GM12892 (cell line): Measurements from ENCODE around the gene ARPIN.
"Not testable (repeated sequence)": the region's sequence is repeated elsewhere in the genome, so short reads cannot be mapped to it uniquely, and the experiment has no call there.

ENCODE experiments used
- DNase-seq: peaks from one replicate; pipeline ENCODE4 v3.0.0; 2011; ENCODE audit not compliant: insufficient read length
- FAIRE-seq: peaks from 2 replicates; lab custom pipeline; 2011; peaks lifted over from hg19 to GRCh38; lab: Jason Lieb, UNC
- POLR2A ChIP-seq: IDR thresholded peaks from 2 replicates; pipeline ENCODE4 v1.6.1; 2011; ENCODE audit warnings: low read depth, low read length, control low read depth
- POLR2AphosphoS5 ChIP-seq: IDR thresholded peaks from 2 replicates; pipeline ENCODE4 v1.6.1; 2011; ENCODE audit warnings: low read depth, low read length, control low read depth
- TAF1 ChIP-seq: IDR thresholded peaks from 2 replicates; pipeline ENCODE4 v1.6.1; 2011; ENCODE audit warnings: low read depth, mild to moderate bottlenecking, control low read depth, low read length, borderline replicate concordance

ARPIN gene

GRCh38 chr15:89893027-89893426, 19.7 kb downstream of the ARPIN start:
- FAIRE-seq (no peak), DNase-seq (no peak)
- TF ChIP-seq POLR2AphosphoS5 (no peak), TAF1 (no peak), POLR2A (no peak)

GRCh38 chr15:89888214-89888804, 24.4 kb downstream of the ARPIN start:
- no peak for FAIRE-seq
- no peak for DNase-seq
- TF ChIP-seq TAF1 (no peak), POLR2AphosphoS5 (no peak), POLR2A (no peak)

GRCh38 chr15:89885611-89886010, 27.1 kb downstream of the ARPIN start:
- FAIRE-seq (no peak), DNase-seq (no peak)
- no peak for TF ChIP-seq TAF1
- TF ChIP-seq POLR2AphosphoS5 = no peak
- no peak for TF ChIP-seq POLR2A

GRCh38 chr15:89885179-89885578, 27.6 kb downstream of the ARPIN start:
- not testable (repeated sequence) for FAIRE-seq

GRCh38 chr15:89883518-89883917, 29.2 kb downstream of the ARPIN start:
- DNase-seq (no peak), FAIRE-seq (no peak)
- TF ChIP-seq POLR2A (no peak), TAF1 (no peak), POLR2AphosphoS5 (no peak)

More at GRCh38 chr15:89885179-89885578, 27.6 kb downstream of the ARPIN start:
- not testable (repeated sequence) for DNase-seq

- TF ChIP-seq POLR2A = no peak
- no peak for TF ChIP-seq TAF1
- TF ChIP-seq POLR2AphosphoS5 = no peak
- DNase-seq (no peak), FAIRE-seq (no peak)
Observed at GRCh38 chr15:89880727-89881126, 32.0 kb downstream of the ARPIN start.

GRCh38 chr15:89878323-89878722, 34.4 kb downstream of the ARPIN start:
- DNase-seq (no peak), FAIRE-seq (no peak)
- no peak for TF ChIP-seq POLR2AphosphoS5

GRCh38 chr15:89877083-89877425, 35.7 kb downstream of the ARPIN start:
- FAIRE-seq (no peak), DNase-seq (no peak)
- TF ChIP-seq POLR2A = no peak
- no peak for TF ChIP-seq TAF1
- no peak for TF ChIP-seq POLR2AphosphoS5

GRCh38 chr15:89876396-89877082, 36.2 kb downstream of the ARPIN start:
- FAIRE-seq (no peak), DNase-seq (no peak)
- no peak for TF ChIP-seq TAF1
- TF ChIP-seq POLR2A = no peak
- TF ChIP-seq POLR2AphosphoS5 = no peak

- DNase-seq (no peak), FAIRE-seq (no peak)
- TF ChIP-seq POLR2A (no peak), TAF1 (no peak), POLR2AphosphoS5 (no peak)
Observed at GRCh38 chr15:89875741-89876140, 37.0 kb downstream of the ARPIN start.

GRCh38 chr15:89874926-89875564, 37.7 kb downstream of the ARPIN start:
- FAIRE-seq (peak; percentile 90), DNase-seq (peak; percentile 63)
- TF ChIP-seq TAF1 = no peak
- no peak for TF ChIP-seq POLR2AphosphoS5
- no peak for TF ChIP-seq POLR2A

GRCh38 chr15:89870688-89871288, 42.0 kb downstream of the ARPIN start:
- no peak for TF ChIP-seq POLR2AphosphoS5
- no peak for TF ChIP-seq TAF1
- no peak for TF ChIP-seq POLR2A
- FAIRE-seq (no peak), DNase-seq (no peak)
